Muscle of leg (tissue), 11 donors: ENCODE data around the gene ZFPL1. TPM values are rescaled to one million over a fixed set of nuclear protein-coding genes. Genes with fewer than 3 reads are reported as not detected.

Source experiments
- DNase-seq: peaks from one replicate; pipeline ENCODE4 v3.0.0; 2013
- H3K27ac ChIP-seq: one replicate; pipeline ENCODE4 v1.5.1; 2013; ENCODE audit warnings: mild to moderate bottlenecking, low read length, control low read depth
- H3K27me3 ChIP-seq: one replicate; pipeline ENCODE4 v1.6.1; 2013; ENCODE audit warnings: low read length; ENCODE audit not compliant: control insufficient read depth, insufficient read depth
- H3K36me3 ChIP-seq: one replicate; pipeline ENCODE4 v1.6.1; 2013; ENCODE audit warnings: low read length; ENCODE audit not compliant: control insufficient read depth, insufficient read depth
- H3K4me1 ChIP-seq: one replicate; pipeline ENCODE4 v1.6.1; 2013; ENCODE audit warnings: low read length; ENCODE audit not compliant: control insufficient read depth, insufficient read depth
- H3K4me3 ChIP-seq: one replicate; pipeline ENCODE4 v1.5.1; 2013; ENCODE audit warnings: low read length, control low read depth
- H3K9me3 ChIP-seq: replicated peaks from 2 replicates; pipeline ENCODE4 v1.6.1; 2013; ENCODE audit warnings: low read depth, low read length; ENCODE audit not compliant: control insufficient read depth
- WGBS: methylation state at CpG from one replicate; pipeline ENCODE4 v1.1.5; 2013; ENCODE audit warnings: missing lambda C conversion rate; ENCODE audit not compliant: insufficient coverage; 5-methylcytosine and 5-hydroxymethylcytosine counted together
- polyA plus RNA-seq, 8 donors: library from polyadenylated mRNA; unstranded; fragments of 120-200 nt; gene quantifications; one replicate each; pipeline versions ENCODE4 v1.2.1 to v1.2.3, GENCODE V29; 2013; ENCODE audit warnings: inconsistent platforms in 1 of 8, low replicate concordance in 1 of 8; ENCODE audit not compliant: insufficient read length in 8 of 8, insufficient read depth in 1 of 8
- total RNA-seq: library from RNA; stranded (reverse); fragments of 120-200 nt; gene quantifications from one replicate; pipeline ENCODE4 v1.2.4, GENCODE V29; 2013

Gene ZFPL1
- total and polyA plus RNA-seq, 9 donors = 20.6 to 26.3 (median 24.0) TPM

DNA sequence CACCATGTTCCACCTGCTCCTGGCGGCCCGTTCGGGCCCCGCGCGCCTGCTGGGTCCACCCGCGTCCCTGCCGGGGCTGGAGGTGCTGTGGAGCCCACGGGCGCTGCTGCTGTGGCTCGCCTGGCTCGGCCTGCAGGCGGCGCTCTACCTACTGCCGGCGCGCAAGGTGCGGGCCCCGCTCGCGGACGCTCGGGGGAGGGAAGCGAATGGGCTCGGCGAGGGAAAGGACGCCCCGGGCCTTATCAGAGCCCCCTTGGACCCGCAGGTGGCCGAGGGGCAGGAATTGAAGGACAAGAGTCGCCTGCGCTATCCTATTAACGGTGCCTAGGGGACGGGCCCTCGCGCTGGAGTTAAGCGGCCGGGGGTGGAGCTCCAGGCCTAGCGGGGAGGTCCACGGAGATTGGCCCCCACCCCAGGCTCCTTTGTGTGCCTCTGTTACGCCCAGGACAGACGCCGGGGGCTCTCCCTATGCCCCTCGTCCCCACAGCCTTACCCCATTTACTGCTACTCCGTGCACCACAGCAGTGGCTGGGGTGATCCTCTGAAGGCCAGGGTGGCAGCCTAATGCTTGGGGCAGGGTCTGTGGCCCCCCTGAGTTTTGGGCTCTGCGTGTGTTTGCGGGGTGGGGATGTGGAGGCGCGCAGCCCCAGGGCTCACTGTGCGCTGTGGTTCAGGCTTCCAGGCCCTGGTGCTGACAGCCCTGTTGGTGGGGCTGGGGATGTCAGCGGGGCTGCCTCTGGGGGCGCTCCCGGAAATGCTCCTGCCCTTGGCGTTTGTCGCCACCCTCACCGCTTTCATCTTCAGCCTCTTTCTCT lies 28.7 kb downstream of the ZFPL1 start:
- peaks cover 42% of the 10 kb centered on the region for H3K4me1 ChIP-seq

GRCh38 chr11:65113361-65113756 lies 29.3 kb downstream of the ZFPL1 start:
- 6% methylated on average over 6 of the region's 14 CpGs for WGBS
- Histone ChIP-seq H3K4me3 (peak overlapping the region; percentile 58), H3K4me1 (peaks cover 45% of the 10 kb centered on the region), H3K27ac (no peak overlapping the region), H3K9me3 (no peaks in the 10 kb centered on the region), H3K36me3 (peaks cover 37% of the 10 kb centered on the region), H3K27me3 (peaks cover 7% of the 10 kb centered on the region)
- no peak for DNase-seq

More for the DNA sequence above, 28.7 kb downstream of the ZFPL1 start:
- Histone ChIP-seq H3K27ac (peak overlapping the region; percentile 29), H3K9me3 (no peaks in the 10 kb centered on the region), H3K36me3 (peaks cover 37% of the 10 kb centered on the region), H3K27me3 (peaks cover 7% of the 10 kb centered on the region), H3K4me3 (peak overlapping the region; percentile 58)
- DNase-seq = no peak
- under 1% methylated on average over 49 of the region's 57 CpGs for WGBS

- H3K27ac ChIP-seq = no peak overlapping the region
- DNase-seq = no peak
- no peak overlapping the region for H3K4me3 ChIP-seq
Observed at GRCh38 chr11:65113839-65114238, 29.8 kb downstream of the ZFPL1 start.

GRCh38 chr11:65114538-65115171 lies 30.6 kb downstream of the ZFPL1 start:
- no peak for DNase-seq
- peaks cover 38% of the 10 kb centered on the region for H3K36me3 ChIP-seq
- peaks cover 45% of the 10 kb centered on the region for H3K4me1 ChIP-seq
- no peak overlapping the region for H3K4me3 ChIP-seq
- H3K27ac ChIP-seq = no peak overlapping the region
- 91% methylated on average over 10 of the region's 11 CpGs for WGBS
- peaks cover 7% of the 10 kb centered on the region for H3K27me3 ChIP-seq
- no peaks in the 10 kb centered on the region for H3K9me3 ChIP-seq

More at GRCh38 chr11:65113839-65114238, 29.8 kb downstream of the ZFPL1 start:
- Histone ChIP-seq H3K9me3 (no peaks in the 10 kb centered on the region), H3K27me3 (peaks cover 7% of the 10 kb centered on the region), H3K4me1 (peaks cover 45% of the 10 kb centered on the region), H3K36me3 (peaks cover 38% of the 10 kb centered on the region)
- WGBS = 81% methylated on average over 4 of the region's 6 CpGs

GRCh38 chr11:65115361-65116082 lies 31.5 kb downstream of the ZFPL1 start:
- Histone ChIP-seq H3K27ac (no peak overlapping the region), H3K4me3 (no peak overlapping the region), H3K4me1 (peaks cover 43% of the 10 kb centered on the region), H3K9me3 (no peaks in the 10 kb centered on the region), H3K27me3 (peaks cover 7% of the 10 kb centered on the region), H3K36me3 (peaks cover 43% of the 10 kb centered on the region)
- 96% methylated on average over 16 of the region's 21 CpGs for WGBS
- no peak for DNase-seq

GRCh38 chr11:65116370-65117205 lies 32.6 kb downstream of the ZFPL1 start:
- peaks cover 7% of the 10 kb centered on the region for H3K27me3 ChIP-seq
- DNase-seq = no peak
- H3K9me3 ChIP-seq = no peaks in the 10 kb centered on the region
- no peak overlapping the region for H3K27ac ChIP-seq
- H3K4me1 ChIP-seq = peaks cover 47% of the 10 kb centered on the region
- peaks cover 50% of the 10 kb centered on the region for H3K36me3 ChIP-seq
- peak overlapping the region; percentile 94 for H3K4me3 ChIP-seq
- WGBS = 23% methylated on average over 68 of the region's 68 CpGs

- H3K36me3 ChIP-seq = peaks cover 50% of the 10 kb centered on the region
- under 1% methylated on average over 88 of the region's 89 CpGs for WGBS
Observed at GRCh38 chr11:65117206-65118096, 33.4 kb downstream of the ZFPL1 start, which contains the start of gene ZNHIT2. Gene ZNHIT2, minus strand, starts transcription at chr11:65117701. Its CDS starts 48 bp downstream, at chr11:65117653.

GRCh38 chr11:65118097-65118837 lies 34.2 kb downstream of the ZFPL1 start:
- no peak for DNase-seq
- peaks cover 38% of the 10 kb centered on the region for H3K4me1 ChIP-seq
- peaks cover 50% of the 10 kb centered on the region for H3K36me3 ChIP-seq
- H3K4me3 ChIP-seq = no peak overlapping the region
- H3K9me3 ChIP-seq = no peaks in the 10 kb centered on the region
- peak overlapping the region; percentile 64 for H3K27ac ChIP-seq
- H3K27me3 ChIP-seq = peaks cover under 1% of the 10 kb centered on the region
- 85% methylated on average over 16 of the region's 18 CpGs for WGBS

More at GRCh38 chr11:65117206-65118096, 33.4 kb downstream of the ZFPL1 start, which contains the start of gene ZNHIT2:
- no peaks in the 10 kb centered on the region for H3K9me3 ChIP-seq
- peak within 1 kb of the TSS; percentile 94 for H3K4me3 ChIP-seq
- peaks cover 42% of the 10 kb centered on the region for H3K4me1 ChIP-seq
- H3K27me3 ChIP-seq = peaks cover 7% of the 10 kb centered on the region
- peak; percentile 100 for DNase-seq
- peak within 1 kb of the TSS; percentile 83 for H3K27ac ChIP-seq
